NCI-H524 (cell line): ENCODE measurements around the gene TMEM184A.

Experiments used
- DNase-seq, 2 experiments: peaks; one replicate each; lab custom pipeline; 2025; lab: John Stamatoyannopoulos, UW

TMEM184A gene

GRCh38 chr7:1539181-1539881 lies 16.7 kb downstream of the TMEM184A start:
- no peak for DNase-seq

GRCh38 chr7:1538544-1539180 lies 17.3 kb downstream of the TMEM184A start:
- no peak for DNase-seq

- peak; percentile 54 to 71 for DNase-seq
Measured at GRCh38 chr7:1537535-1538412, 18.2 kb downstream of the TMEM184A start.

- DNase-seq, result peak in 1 of 2 experiments; percentile 12
Measured at GRCh38 chr7:1536743-1537534, 19.1 kb downstream of the TMEM184A start.

GRCh38 chr7:1536455-1536742 lies 19.6 kb downstream of the TMEM184A start:
- DNase-seq, result no peak

GRCh38 chr7:1535701-1536454 lies 20.1 kb downstream of the TMEM184A start:
- no peak for DNase-seq

- no peak for DNase-seq
Measured at GRCh38 chr7:1535100-1535458, 20.9 kb downstream of the TMEM184A start.

- no peak for DNase-seq
Measured at GRCh38 chr7:1534330-1535099, 21.5 kb downstream of the TMEM184A start.

- DNase-seq, result no peak
Measured at GRCh38 chr7:1533547-1534329, 22.3 kb downstream of the TMEM184A start.

- DNase-seq, result no peak
Measured at GRCh38 chr7:1533255-1533546, 22.8 kb downstream of the TMEM184A start.

GRCh38 chr7:1532456-1533254 lies 23.4 kb downstream of the TMEM184A start:
- no peak for DNase-seq

- DNase-seq, result no peak
Measured at GRCh38 chr7:1531979-1532455, 24.0 kb downstream of the TMEM184A start.

GRCh38 chr7:1531263-1531978 lies 24.6 kb downstream of the TMEM184A start:
- no peak for DNase-seq

GRCh38 chr7:1530946-1531262 lies 25.1 kb downstream of the TMEM184A start:
- no peak for DNase-seq

- DNase-seq, result no peak
Measured at GRCh38 chr7:1529383-1530116, 26.5 kb downstream of the TMEM184A start.

GRCh38 chr7:1526271-1526754 lies 29.7 kb downstream of the TMEM184A start:
- DNase-seq, result no peak

GRCh38 chr7:1525409-1525808 lies 30.6 kb downstream of the TMEM184A start:
- DNase-seq, result no peak

- DNase-seq, result no peak
Measured at GRCh38 chr7:1523844-1524243, 32.2 kb downstream of the TMEM184A start.
